M059J (cell line): ENCODE measurements around the gene ATP6AP2. TPM values are rescaled to one million over a fixed set of nuclear protein-coding genes. Genes with fewer than 3 reads are reported as not detected.

Source experiments
- DNase-seq: peaks from one replicate; pipeline ENCODE4 v3.0.0-alpha.2; 2012; ENCODE audit warnings: low read depth
- total RNA-seq: library from RNA; depleted of rRNA; stranded (reverse); fragments of >200 nt; shearing (Covaris generic); gene quantifications from 2 replicates; pipeline ENCODE4 v1.2.3, GENCODE V29; 2014; rRNA removed

Gene ATP6AP2
- total RNA-seq, 1 experiment from 2014 or later: 228 TPM

GRCh38 chrX:40644176-40644575 lies 63.4 kb downstream of the ATP6AP2 start:
- no peak for DNase-seq

GRCh38 chrX:40644821-40645358 lies 64.1 kb downstream of the ATP6AP2 start:
- DNase-seq: peak; percentile 88

GRCh38 chrX:40646489-40647306 lies 65.9 kb downstream of the ATP6AP2 start:
- peak; percentile 62 for DNase-seq

- DNase-seq: peak; percentile 86
Observed at GRCh38 chrX:40647307-40648197, 66.8 kb downstream of the ATP6AP2 start, which contains the start of gene CXorf38. Gene CXorf38, minus strand, starts transcription at chrX:40647561. Its CDS starts 41 bp downstream, at chrX:40647520.

GRCh38 chrX:40651620-40652223 lies 71.0 kb downstream of the ATP6AP2 start:
- DNase-seq: peak; percentile 66

- DNase-seq: no peak
Observed at GRCh38 chrX:40652664-40653063, 71.9 kb downstream of the ATP6AP2 start.

GRCh38 chrX:40653535-40653934 lies 72.8 kb downstream of the ATP6AP2 start:
- no peak for DNase-seq

Other genes with a start within 250 kb of the ATP6AP2 start
- gene MPC1L, start 42.5 kb downstream of the ATP6AP2 start, total RNA-seq: not detected in 2 replicates
- 15.3 and 24.5 TPM in 2 replicates for gene CXorf38, start 66.6 kb downstream of the ATP6AP2 start, total RNA-seq
- 28.0 and 46.8 TPM in 2 replicates for gene MED14, start 154.6 kb downstream of the ATP6AP2 start, total RNA-seq